HK-2 (cell line): ENCODE results near the gene ALKBH3.
A peak's percentile ranks its signal among the peaks of the same experiment; 100 is the strongest.

Experiments
- DNase-seq: peaks from one replicate; pipeline ENCODE4 v3.0.0-alpha.2; 2018; ENCODE audit not compliant: unreplicated experiment

The ALKBH3 gene

DNA sequence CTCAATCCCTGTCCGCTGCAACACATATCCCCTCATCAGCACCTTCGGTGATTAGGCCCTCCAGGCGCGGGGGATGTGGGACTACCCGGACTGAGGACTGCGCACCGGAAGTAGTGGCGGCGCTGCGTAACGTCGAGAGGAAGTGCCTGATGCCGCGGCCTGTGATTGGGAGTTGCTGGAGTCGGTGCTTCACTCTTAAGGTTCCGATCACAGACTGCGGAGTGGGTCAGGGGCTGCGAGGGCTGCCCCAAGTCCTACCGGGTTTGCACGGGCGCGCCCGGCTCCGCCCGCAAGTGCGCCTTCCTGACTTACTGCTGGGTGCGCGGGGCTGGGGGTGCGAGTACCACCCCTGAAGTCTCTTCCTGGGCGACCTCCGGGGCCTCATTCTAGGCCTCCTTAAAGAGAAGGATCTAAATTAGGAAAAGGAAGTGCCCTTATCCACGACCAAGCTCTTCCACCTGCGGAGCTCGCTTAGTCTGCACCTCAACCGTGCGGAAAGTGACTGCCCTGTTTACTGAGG is at the start of gene ALKBH3:
Gene ALKBH3, plus strand, starts transcription at position 192 of the 520 bp plus-strand sequence. CDS start 1,822 bp downstream, outside the sequence.
- peak; percentile 83 for DNase-seq

GRCh38 chr11:43830928-43831440 is 49.6 kb upstream of the ALKBH3 start:
- DNase-seq = peak; percentile 69

DNA sequence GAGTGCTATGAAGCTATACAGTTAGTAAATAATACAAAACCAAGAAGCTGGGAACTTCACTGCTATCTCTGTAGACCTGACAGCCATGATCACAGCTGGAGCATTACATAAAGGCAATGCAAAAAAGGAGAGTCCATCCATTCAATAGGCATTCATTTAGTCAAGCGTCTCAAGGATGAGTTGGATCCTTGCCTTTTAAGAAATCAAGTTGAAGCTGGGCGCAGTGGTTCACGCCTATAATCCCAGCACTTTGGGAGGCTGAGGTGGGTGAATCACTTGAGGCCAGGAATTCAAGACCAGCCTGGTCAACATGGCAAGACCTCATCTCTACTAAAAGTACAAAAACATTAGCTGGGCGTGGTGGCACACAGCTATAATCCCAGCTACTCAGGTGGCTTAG is 48.1 kb upstream of the ALKBH3 start:
- DNase-seq = no peak

DNA sequence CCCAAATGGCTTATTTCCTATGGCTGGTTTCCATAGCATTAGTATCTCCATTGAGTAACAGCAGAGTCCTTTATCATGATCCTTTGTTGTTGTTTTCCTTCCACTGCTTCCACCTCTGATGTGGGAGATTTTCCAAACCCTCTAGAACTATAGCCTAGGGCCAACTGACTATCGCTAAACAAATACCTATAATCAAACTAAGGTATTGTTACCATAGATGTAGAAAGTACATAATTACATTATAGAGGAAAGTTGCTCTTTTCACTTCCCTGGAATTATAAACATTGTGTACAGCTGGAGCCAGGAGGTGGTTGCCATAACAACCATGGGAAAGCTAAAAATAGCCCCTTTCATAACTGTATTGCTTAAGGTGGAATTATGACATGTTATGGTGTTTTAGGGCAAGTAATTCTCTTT is 47.0 kb upstream of the ALKBH3 start:
- no peak for DNase-seq

DNA sequence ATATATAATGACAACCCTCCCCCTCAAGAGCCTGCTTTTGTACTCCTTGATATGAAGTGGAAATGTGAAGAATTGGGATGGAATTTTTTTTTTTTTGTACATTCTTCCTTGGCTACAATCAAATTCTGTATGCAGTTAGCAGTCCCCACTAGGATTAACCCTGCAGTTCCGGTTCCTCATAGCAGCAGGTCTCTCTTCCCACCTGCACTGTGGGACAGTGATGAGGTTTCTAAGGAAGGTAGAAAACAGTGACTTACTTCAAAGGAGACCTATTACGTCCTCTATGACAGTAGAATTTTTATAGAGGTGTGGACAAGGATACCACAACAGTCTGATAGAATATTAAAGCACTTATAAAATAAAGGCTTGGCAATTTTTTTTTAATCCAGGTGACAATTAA is 46.3 kb upstream of the ALKBH3 start:
- no peak for DNase-seq

DNA sequence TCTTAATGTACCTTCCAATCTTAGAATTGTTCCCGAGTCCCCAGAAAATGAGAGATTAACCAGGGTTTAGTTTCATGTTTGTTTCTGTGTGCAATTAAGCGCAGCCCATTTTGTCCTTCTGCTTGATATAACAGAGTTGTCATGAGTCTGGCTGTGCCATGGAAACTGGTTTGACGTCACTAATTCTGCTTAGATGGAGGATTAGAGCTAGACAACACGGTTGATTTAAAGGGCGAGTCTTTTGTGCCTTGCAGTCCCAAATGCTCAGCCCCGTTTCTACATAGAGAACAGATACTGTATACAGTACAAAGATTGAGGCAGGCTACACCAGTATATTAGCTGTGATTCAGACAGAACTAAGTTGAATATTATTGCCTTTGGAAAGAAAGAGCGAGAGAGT is 45.5 kb upstream of the ALKBH3 start:
- DNase-seq = no peak

DNA sequence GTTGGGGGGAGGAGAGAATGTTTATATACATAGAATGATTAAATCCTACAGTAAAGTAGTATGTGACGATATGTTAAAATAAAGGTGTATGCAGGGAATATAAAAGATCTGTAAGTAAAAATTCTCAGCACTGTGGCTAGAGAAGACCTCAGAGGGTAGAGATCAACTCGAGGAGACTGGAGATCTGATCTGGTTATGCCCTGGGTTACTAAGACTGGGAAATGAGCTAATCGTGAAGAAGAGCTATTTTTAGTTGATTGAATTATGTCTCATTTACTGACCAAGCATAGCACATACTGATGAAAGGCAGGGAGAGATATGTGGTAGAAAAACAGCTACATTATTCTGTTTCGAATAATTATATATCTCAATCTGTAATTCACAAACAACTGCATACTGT is 42.8 kb upstream of the ALKBH3 start:
- no peak for DNase-seq

GRCh38 chr11:43842021-43842420 is 38.6 kb upstream of the ALKBH3 start:
- DNase-seq = no peak

GRCh38 chr11:43845816-43846215 is 34.8 kb upstream of the ALKBH3 start:
- DNase-seq = no peak

GRCh38 chr11:43852057-43852636 is 28.5 kb upstream of the ALKBH3 start:
- peak; percentile 24 for DNase-seq

DNA sequence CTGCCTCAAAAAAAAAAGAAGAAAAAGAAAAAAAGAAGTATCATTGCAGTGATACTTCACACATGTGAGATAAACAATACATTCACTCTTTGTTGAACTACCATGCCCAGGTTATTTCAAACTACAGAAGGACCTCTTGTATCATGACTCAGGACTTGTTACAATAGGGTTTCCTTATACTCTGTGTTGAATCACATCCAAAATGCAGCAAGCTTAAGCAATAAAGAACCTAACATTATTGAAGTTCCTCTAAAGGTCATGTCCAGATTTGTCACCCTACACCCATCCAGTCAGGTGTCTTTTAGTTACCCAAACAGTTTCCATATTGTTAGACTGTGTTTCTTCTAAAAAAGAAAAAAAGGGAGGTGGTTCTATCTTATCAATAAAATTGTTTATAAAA is 26.9 kb upstream of the ALKBH3 start:
- DNase-seq = no peak

GRCh38 chr11:43856993-43857392 is 23.6 kb upstream of the ALKBH3 start:
- no peak for DNase-seq

- no peak for DNase-seq
Observed at GRCh38 chr11:43861141-43861540, 19.5 kb upstream of the ALKBH3 start.

DNA sequence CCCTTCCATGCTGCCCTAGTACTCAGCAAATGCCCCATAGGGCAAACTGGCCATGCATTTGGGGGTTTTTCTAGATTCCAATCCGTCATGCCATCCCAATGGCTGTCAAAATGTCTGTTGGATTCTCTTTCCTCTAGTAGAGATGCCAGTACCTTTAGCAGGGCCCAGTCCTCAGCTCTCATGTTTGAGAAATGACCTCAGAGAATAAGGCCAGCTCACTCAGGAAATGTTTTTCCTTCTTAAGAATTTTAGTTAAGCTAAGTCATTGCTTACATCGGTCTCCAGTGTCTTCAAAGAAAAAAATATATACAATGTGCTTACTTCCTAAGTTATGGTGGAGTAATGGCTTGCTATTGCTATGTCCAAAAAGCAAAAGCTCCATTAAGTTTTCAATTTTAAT is 14.1 kb upstream of the ALKBH3 start:
- no peak for DNase-seq

- DNase-seq = no peak
Observed at GRCh38 chr11:43866969-43867368, 13.7 kb upstream of the ALKBH3 start.

GRCh38 chr11:43868852-43869567 is 11.6 kb upstream of the ALKBH3 start:
- peak; percentile 4 for DNase-seq

DNA sequence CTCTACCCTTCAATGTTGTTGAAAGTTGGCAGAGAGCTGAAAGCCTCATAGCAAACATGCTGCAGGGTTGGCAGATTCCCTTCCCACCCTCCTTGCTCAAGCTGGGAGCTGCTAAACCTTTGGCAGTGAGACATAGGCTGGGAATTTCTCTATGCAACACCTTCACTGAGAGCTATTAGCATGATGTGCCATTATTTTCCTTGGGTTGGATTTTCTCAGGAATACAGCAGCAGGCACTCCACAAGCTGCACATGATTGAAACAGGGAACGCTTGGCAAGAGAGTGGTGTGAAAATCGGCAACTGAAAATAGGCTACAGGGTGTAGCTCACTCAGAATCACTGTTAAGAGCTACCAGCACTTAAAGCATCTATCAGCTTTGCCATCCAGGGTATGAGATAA is 9.6 kb upstream of the ALKBH3 start:
- no peak for DNase-seq

DNA sequence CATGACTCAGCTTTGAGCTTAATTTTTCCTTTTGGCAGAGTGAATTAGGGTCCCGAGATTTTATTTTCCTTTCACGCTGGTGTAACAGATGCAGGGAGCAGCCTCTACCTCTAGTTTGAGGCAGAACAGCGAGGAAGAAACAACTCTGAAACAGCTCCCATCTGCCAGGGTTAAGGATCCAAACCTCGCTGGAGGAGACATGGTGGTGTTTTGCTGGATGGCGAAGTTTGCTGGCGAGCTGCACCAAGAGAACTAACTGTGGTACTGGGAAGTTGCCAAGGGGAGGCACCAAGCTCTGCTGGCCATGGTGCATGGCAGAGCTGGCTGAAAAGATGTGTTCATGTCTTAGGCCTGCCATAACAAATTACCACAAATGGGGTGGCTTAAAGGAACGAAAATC is 7.6 kb upstream of the ALKBH3 start:
- no peak for DNase-seq

DNA sequence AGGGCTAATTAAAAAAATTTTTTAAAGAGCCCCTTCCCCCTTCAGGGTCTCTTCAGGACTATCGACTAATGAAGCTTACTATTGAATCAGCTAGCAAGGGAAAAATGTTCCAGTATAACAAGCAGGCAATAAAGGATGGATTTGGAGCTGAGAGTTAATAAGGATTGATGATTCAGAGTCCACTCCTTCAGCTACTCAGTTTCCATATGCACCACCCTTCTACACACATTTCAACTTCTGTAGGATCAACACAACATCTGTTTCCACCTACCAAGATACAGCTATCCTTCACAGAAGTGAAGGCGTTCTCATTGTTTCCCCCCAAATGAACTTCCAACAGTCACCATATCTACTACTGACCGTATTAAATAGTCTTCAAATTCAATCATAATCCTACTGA is 6.6 kb upstream of the ALKBH3 start:
- DNase-seq = no peak

DNA sequence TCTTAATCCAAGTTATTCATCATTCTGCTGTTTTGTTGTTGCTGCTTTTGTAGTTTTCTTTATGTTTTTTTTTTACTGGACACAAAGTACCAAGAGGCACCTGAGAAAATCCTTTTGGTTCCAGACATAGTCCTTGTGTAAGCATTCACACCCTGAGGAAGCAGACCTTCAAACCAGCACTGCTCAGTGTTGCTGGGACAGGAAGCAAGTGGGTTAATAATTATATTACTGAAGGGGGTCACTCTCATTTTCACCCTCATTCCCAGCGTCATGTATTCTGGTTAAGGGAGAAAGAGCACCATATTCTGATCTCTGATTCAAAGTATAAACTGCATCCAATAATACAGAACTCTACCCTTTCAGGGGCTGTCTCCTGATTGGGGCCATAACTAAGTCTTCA is 5.9 kb upstream of the ALKBH3 start:
- DNase-seq = no peak

DNA sequence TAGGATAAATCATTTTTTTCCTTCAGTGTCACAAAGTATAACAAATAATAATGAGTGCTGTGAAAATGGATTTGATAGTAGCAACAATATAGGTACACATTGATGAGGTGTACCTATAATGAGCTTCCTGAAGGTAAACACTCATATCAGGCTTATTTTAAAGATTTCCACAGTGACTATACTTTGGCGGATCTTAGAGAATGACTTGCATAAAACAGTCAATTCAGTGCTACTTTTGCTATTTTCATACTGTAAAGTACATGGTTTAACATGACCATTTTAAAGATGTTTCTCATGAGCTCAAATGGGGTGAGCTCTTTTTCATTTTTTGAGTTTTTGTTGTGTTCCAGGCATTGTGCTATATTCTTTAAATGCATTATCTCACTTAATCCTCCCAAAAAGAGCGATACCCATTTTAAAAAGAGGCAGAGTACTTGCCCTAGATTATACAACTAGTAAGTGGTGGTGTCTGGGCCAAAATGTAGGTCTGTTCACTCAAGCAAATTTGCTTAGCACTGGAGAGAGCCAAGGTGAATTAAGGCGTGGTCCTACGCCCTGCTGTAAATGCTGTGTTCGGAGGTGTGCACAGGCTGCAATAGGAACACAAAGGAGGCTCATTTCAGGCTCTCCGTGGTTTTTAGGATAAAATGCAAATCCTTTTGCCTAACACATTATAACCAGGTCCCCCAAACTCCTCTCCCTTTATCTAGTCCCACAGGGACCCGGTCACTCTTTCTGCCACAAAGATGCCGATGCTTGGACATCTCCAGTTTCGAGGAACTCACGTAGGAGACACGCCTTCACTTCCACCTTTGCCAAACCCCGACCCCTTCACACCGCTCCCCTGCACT is 617 bp upstream of the ALKBH3 start:
- DNase-seq = no peak

DNA sequence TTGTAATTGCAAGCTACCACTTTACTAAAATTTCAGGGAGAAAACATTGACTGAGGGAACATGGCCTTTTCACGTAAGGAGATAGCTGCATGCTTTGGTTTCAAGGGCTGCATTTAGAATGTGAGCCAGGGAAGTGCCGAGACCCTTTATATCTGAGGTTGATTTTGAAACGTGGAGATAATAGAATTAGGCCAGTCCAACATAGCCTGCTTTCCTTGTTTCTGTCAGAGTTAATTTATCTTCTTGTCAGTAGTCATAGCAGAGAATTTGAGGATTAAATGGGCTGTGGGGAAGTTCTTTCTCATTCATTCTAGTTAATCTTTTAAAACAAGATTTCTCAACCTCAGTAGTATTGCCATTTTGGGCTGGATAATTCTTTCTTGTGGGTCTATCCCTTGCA is 12.2 kb downstream of the ALKBH3 start:
- no peak for DNase-seq
